Measurements from ENCODE around the gene CLMN. TPM values are rescaled to one million over a fixed set of nuclear protein-coding genes. Genes with fewer than 3 reads are reported as not detected.

The CLMN gene
- total and polyA plus RNA-seq, 10 of the 15 experiments (the other 5 are each of a cell fraction or from before 2014, with no cell fraction given), result 7.8 to 49.3 (median 18.5) TPM

DNA sequence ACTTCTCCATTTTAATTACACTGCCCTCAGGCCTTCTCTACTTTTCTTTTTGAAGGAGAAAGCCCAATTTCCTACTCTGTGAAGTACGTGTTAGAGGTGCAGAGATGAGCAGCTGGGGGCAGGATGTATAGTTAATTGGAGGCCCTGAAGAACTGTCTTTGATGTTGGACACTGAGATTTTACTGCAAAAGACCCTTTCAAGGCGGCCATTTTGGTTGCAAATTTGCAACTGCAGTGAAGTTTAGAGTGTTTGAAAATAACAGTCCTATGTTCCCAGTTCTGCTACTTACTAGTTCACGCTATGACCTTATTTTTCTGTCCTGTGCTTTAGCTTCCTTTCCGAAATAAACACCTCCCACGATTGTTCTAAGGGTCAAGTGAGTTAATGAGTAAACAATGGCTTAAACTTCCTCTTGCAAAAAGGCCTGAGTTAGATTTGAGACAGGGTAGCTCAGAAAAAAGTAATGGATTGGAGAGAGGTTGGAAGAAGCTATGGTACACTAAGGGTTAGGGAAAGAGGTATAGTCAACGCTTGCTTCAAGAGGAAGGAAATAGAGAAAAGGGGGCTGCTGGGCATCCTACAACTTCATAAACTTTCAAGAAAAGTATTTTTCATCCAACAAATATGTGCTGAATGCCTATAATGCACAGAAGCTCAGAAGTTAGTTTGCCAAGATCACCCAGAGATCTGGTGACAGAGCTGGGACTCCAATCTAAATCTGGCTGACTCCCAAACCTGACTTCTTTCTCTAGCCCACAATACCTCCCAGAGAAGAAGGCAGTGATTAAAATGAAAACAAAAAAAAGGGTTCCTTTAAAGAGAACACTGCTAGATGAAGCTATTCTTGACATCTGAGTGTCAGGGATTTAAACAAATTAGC lies 135.9 kb downstream of the CLMN start (continued):
- TF ChIP-seq NKRF (conservative IDR thresholded peaks at IDR 0.05), result no peak
- TF ChIP-seq CBX3 (IDR thresholded peaks at IDR 0.05; ENCODE audit: borderline replicate concordance, low read depth), result no peak
- no peak for TF ChIP-seq ZBTB4 (CRISPR knock-in tag; IDR thresholded peaks at IDR 0.05)
- no peak for TF ChIP-seq E2F4 (IDR thresholded peaks at IDR 0.05; ENCODE audit: low read depth, low read length)
- TF ChIP-seq, protein P1, sequence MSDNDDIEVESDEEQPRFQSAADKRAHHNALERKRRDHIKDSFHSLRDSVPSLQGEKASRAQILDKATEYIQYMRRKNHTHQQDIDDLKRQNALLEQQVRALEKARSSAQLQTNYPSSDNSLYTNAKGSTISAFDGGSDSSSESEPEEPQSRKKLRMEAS (IDR thresholded peaks at IDR 0.05; ENCODE audit: low read depth, low read length), result no peak
- TF ChIP-seq ASH2L (IDR thresholded peaks at IDR 0.05; ENCODE audit: borderline replicate concordance, low read depth), result no peak
- TF ChIP-seq MLLT1 (IDR thresholded peaks at IDR 0.05), result peak; percentile 25; the same call in 1 of the 2 replicates
- TF ChIP-seq, protein P2, sequence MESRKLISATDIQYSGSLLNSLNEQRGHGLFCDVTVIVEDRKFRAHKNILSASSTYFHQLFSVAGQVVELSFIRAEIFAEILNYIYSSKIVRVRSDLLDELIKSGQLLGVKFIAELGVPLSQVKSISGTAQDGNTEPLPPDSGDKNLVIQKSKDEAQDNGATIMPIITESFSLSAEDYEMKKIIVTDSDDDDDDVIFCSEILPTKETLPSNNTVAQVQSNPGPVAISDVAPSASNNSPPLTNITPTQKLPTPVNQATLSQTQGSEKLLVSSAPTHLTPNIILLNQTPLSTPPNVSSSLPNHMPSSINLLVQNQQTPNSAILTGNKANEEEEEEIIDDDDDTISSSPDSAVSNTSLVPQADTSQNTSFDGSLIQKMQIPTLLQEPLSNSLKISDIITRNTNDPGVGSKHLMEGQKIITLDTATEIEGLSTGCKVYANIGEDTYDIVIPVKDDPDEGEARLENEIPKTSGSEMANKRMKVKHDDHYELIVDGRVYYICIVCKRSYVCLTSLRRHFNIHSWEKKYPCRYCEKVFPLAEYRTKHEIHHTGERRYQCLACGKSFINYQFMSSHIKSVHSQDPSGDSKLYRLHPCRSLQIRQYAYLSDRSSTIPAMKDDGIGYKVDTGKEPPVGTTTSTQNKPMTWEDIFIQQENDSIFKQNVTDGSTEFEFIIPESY (IDR thresholded peaks at IDR 0.05), result no peak
- no peak for TF ChIP-seq ZNF207 (IDR thresholded peaks at IDR 0.05; ENCODE audit: borderline replicate concordance)
- peak; percentile 65; the same call in 1 of the 2 replicates for TF ChIP-seq ATF7 (IDR thresholded peaks at IDR 0.05; ENCODE audit: low read depth)
- no peak for TF ChIP-seq WRNIP1 (IDR thresholded peaks at IDR 0.05; ENCODE audit: borderline replicate concordance, low read depth, low read length)
- peak; percentile 35 to 50; a peak in 2 of 4 replicates for TF ChIP-seq IKZF2 (IDR thresholded peaks at IDR 0.05)
- TF ChIP-seq FOS (IDR thresholded peaks at IDR 0.05; ENCODE audit: borderline replicate concordance, extremely low read depth, insufficient read length), result no peak
- TF ChIP-seq POLR2AphosphoS2 (IDR thresholded peaks at IDR 0.05; ENCODE audit: low read depth, low read length), result no peak
- TF ChIP-seq SRF (IDR thresholded peaks at IDR 0.05; ENCODE audit: low read depth in 2 of 2, low read length in 2 of 2), result no peak

Measured in GM12878 (cell line).